OCI-LY1 (cell line): ENCODE data around the gene POLH.
A peak's percentile ranks its signal among the peaks of the same experiment; 100 is the strongest.
"Not testable (repeated sequence)": the region's sequence is repeated elsewhere in the genome, so short reads cannot be mapped to it uniquely, and the experiment has no call there.

Experiments used
- H2AFZ ChIP-seq: fragments of 200-600 bp; sonication (generic), shearing (Covaris generic); 2 replicates; pipeline ENCODE4 v1.6.0; 2014; ENCODE audit warnings: antibody characterized with exemption, mild to moderate bottlenecking, low read length
- H3F3A ChIP-seq: fragments of 200-600 bp; sonication (generic), shearing (Covaris generic); 2 replicates; pipeline ENCODE4 v1.6.0; 2014; ENCODE audit warnings: mild to moderate bottlenecking, antibody characterized with exemption, low read length, moderate library complexity; ENCODE audit not compliant: insufficient read depth
- H3K27ac ChIP-seq: fragments of 200-600 bp; sonication (generic); 2 replicates; pipeline ENCODE4 v1.5.1; 2014; ENCODE audit warnings: low read length, mixed run types, mild to moderate bottlenecking, low read depth; ENCODE audit not compliant: poor library complexity, severe bottlenecking
- H3K27me3 ChIP-seq: fragments of 200-600 bp; sonication (generic); 2 replicates; pipeline ENCODE4 v1.6.0; 2014; ENCODE audit warnings: antibody characterized with exemption, mild to moderate bottlenecking, low read length, moderate library complexity; ENCODE audit not compliant: insufficient read depth
- H3K36me3 ChIP-seq: fragments of 200-600 bp; sonication (generic); 2 replicates; pipeline ENCODE4 v1.6.1; 2014; ENCODE audit warnings: mild to moderate bottlenecking, antibody characterized with exemption, low read length, moderate library complexity, mixed read lengths; ENCODE audit not compliant: insufficient read depth
- H3K4me1 ChIP-seq: fragments of 200-600 bp; sonication (generic); 2 replicates; pipeline ENCODE4 v1.5.1; 2014; ENCODE audit warnings: mild to moderate bottlenecking, low read length, moderate library complexity; ENCODE audit not compliant: insufficient read depth, severe bottlenecking
- H3K4me2 ChIP-seq: fragments of 200-600 bp; sonication (generic), shearing (Covaris generic); 2 replicates; pipeline ENCODE4 v1.6.1; 2014; ENCODE audit warnings: low read length
- H3K4me3 ChIP-seq: fragments of 200-600 bp; sonication (generic); 2 replicates; pipeline ENCODE4 v1.5.1; 2014; ENCODE audit warnings: low read length, low read depth, mild to moderate bottlenecking, mixed read lengths; ENCODE audit not compliant: poor library complexity, severe bottlenecking
- H3K79me2 ChIP-seq: fragments of 200-600 bp; shearing (Covaris generic); 2 replicates; pipeline ENCODE4 v1.6.1; 2016; ENCODE audit warnings: mixed run types, low read length, mixed read lengths; ENCODE audit not compliant: insufficient read depth
- H3K9ac ChIP-seq: fragments of 200-600 bp; sonication (generic), shearing (Covaris generic); 2 replicates; pipeline ENCODE4 v1.6.1; 2014; ENCODE audit warnings: mild to moderate bottlenecking, low read length, mixed read lengths
- H3K9me2 ChIP-seq: fragments of 200-600 bp; sonication (generic), shearing (Covaris generic); 2 replicates; pipeline ENCODE4 v1.6.1; 2014; ENCODE audit warnings: low read depth, mild to moderate bottlenecking, low read length, mixed read lengths
- H3K9me3 ChIP-seq: fragments of 200-600 bp; shearing (Covaris generic); 2 replicates; pipeline ENCODE4 v1.6.1; 2014; ENCODE audit warnings: low read length, mixed read lengths
- H4K20me1 ChIP-seq: fragments of 200-600 bp; sonication (generic), shearing (Covaris generic); 2 replicates; pipeline ENCODE4 v1.6.0; 2016; ENCODE audit warnings: mild to moderate bottlenecking, low read length; ENCODE audit not compliant: insufficient read depth
- CTCF ChIP-seq: fragments of 200-600 bp; sonication (generic), shearing (Covaris generic); IDR thresholded peaks from 2 replicates; pipeline ENCODE4 v1.5.1; 2017; ENCODE audit warnings: mild to moderate bottlenecking, antibody characterized with exemption, low read length, moderate library complexity, mixed read lengths
- EZH2 ChIP-seq: fragments of 200-600 bp; sonication (generic), shearing (Covaris generic); IDR thresholded peaks from 2 replicates; pipeline ENCODE4 v1.8.0; 2017; ENCODE audit warnings: borderline replicate concordance, mixed run types, mild to moderate bottlenecking, antibody characterized with exemption, low read length, moderate library complexity, mixed read lengths

POLH gene

GRCh38 chr6:43629505-43630300, 53.7 kb downstream of the POLH start:
- peak overlapping the region; percentile 90 for H3K4me3 ChIP-seq
- peak overlapping the region; percentile 95 for H3K9ac ChIP-seq
- no peaks in the 10 kb centered on the region for H3K79me2 ChIP-seq
- no peaks in the 10 kb centered on the region for H3K9me3 ChIP-seq
- H3K4me2 ChIP-seq = peak overlapping the region; percentile 95
- H3K36me3 ChIP-seq = peaks cover 22% of the 10 kb centered on the region; the same call in 1 of the 2 replicates
- H3K4me1 ChIP-seq = peaks cover 30% of the 10 kb centered on the region
- H3K27ac ChIP-seq = peak overlapping the region; percentile 97
- TF ChIP-seq CTCF = no peak
- no peak for TF ChIP-seq EZH2
- H3K27me3 ChIP-seq = no peaks in the 10 kb centered on the region
- H4K20me1 ChIP-seq = no peaks in the 10 kb centered on the region
- H2AFZ ChIP-seq = no peak overlapping the region; the same call in none of the 2 replicates
- H3F3A ChIP-seq = no peaks in the 10 kb centered on the region
- no peaks in the 10 kb centered on the region for H3K9me2 ChIP-seq

GRCh38 chr6:43630980-43631619, 55.1 kb downstream of the POLH start:
- Histone ChIP-seq H3K27me3 (no peaks in the 10 kb centered on the region), H3K9ac (no peak overlapping the region; the same call in 1 of the 2 replicates), H3K27ac (peak overlapping the region; percentile 97), H3K9me3 (no peaks in the 10 kb centered on the region), H3K9me2 (no peaks in the 10 kb centered on the region), H3F3A (no peaks in the 10 kb centered on the region), H3K36me3 (peaks cover 8% of the 10 kb centered on the region; the same call in 1 of the 2 replicates), H3K4me3 (no peak overlapping the region), H3K79me2 (peaks cover 3% of the 10 kb centered on the region), H3K4me1 (peaks cover 38% of the 10 kb centered on the region), H3K4me2 (no peak overlapping the region), H2AFZ (no peak overlapping the region), H4K20me1 (no peaks in the 10 kb centered on the region)
- TF ChIP-seq EZH2 (no peak), CTCF (no peak)

- not testable (repeated sequence) for H3K4me2 ChIP-seq, H3K4me3 ChIP-seq, H3K36me3 ChIP-seq, H3K9me3 ChIP-seq, H2AFZ ChIP-seq, H3K27me3 ChIP-seq, H3K9me2 ChIP-seq, H3K79me2 ChIP-seq, H4K20me1 ChIP-seq, H3K27ac ChIP-seq, H3K9ac ChIP-seq, H3F3A ChIP-seq
- H3K4me1 ChIP-seq = peaks cover 43% of the 10 kb centered on the region
Measured at GRCh38 chr6:43633002-43633401, 57.0 kb downstream of the POLH start.
